NK-92 (cell line): ENCODE measurements around the gene PWWP2B.

Source experiments
- DNase-seq: peaks from one replicate; lab custom pipeline; 2025; ENCODE audit not compliant: unreplicated experiment; lab: John Stamatoyannopoulos, UW

The PWWP2B gene

GRCh38 chr10:132393695-132394181 is 3.3 kb upstream of the PWWP2B start:
- no peak for DNase-seq

GRCh38 chr10:132394201-132394811 is 2.7 kb upstream of the PWWP2B start:
- no peak for DNase-seq

GRCh38 chr10:132394936-132395703 is 1.9 kb upstream of the PWWP2B start:
- DNase-seq = no peak

- no peak for DNase-seq
Observed at GRCh38 chr10:132395704-132396493, 1.1 kb upstream of the PWWP2B start.

- DNase-seq = no peak
Observed at GRCh38 chr10:132396494-132397035, 435 bp upstream of the PWWP2B start.

- no peak for DNase-seq
Observed at GRCh38 chr10:132397671-132398565, 918 bp downstream of the PWWP2B start.

GRCh38 chr10:132398566-132398991 is 1.6 kb downstream of the PWWP2B start:
- DNase-seq = no peak

GRCh38 chr10:132399117-132400035 is 2.4 kb downstream of the PWWP2B start:
- DNase-seq = no peak

- DNase-seq = no peak
Observed at GRCh38 chr10:132400041-132400546, 3.1 kb downstream of the PWWP2B start.

GRCh38 chr10:132400547-132401151 is 3.6 kb downstream of the PWWP2B start:
- no peak for DNase-seq

GRCh38 chr10:132401401-132402118 is 4.6 kb downstream of the PWWP2B start:
- no peak for DNase-seq

- DNase-seq = no peak
Observed at GRCh38 chr10:132402781-132403241, 5.8 kb downstream of the PWWP2B start.

- DNase-seq = no peak
Observed at GRCh38 chr10:132403511-132404168, 6.6 kb downstream of the PWWP2B start.

GRCh38 chr10:132404169-132404880 is 7.3 kb downstream of the PWWP2B start:
- DNase-seq = no peak

- no peak for DNase-seq
Observed at GRCh38 chr10:132404911-132405462, 8.0 kb downstream of the PWWP2B start.

GRCh38 chr10:132405463-132405991 is 8.5 kb downstream of the PWWP2B start:
- DNase-seq = no peak
